ENCODE data around the gene ANKH.

- TF ChIP-seq CTCF (conservative IDR thresholded peaks at IDR 0.05; ENCODE audit: low read depth, low read length) (no peak), EZH2 (IDR thresholded peaks at IDR 0.05; ENCODE audit: borderline replicate concordance, low read depth, low read length, poor library complexity, severe bottlenecking) (no peak)
Measured at GRCh38 chr5:14715481-14715880, 156.1 kb downstream of the ANKH start.
